ENCODE data around the gene CUBN.
"Not testable (repeated sequence)": the region's sequence is repeated elsewhere in the genome, so short reads cannot be mapped to it uniquely, and the experiment has no call there.

Gene CUBN

GRCh38 chr10:17120694-17121093, 8.9 kb downstream of the CUBN start:
- DNase-seq (ENCODE audit: low read depth, low spot score) = no peak
- H3K36me3 ChIP-seq (ENCODE audit: insufficient read depth, low read length) = no peaks in the 10 kb centered on the region
- no peaks in the 10 kb centered on the region for H3K9me3 ChIP-seq (ENCODE audit: low read depth, low read length)

GRCh38 chr10:17119845-17120244, 9.8 kb downstream of the CUBN start:
- no peak overlapping the region for H3K27ac ChIP-seq
- no peak overlapping the region for H3K4me3 ChIP-seq
- no peaks in the 10 kb centered on the region for H3K36me3 ChIP-seq (ENCODE audit: insufficient read depth, low read length)
- no peak for DNase-seq (ENCODE audit: low read depth, low spot score)
- TF ChIP-seq POLR2AphosphoS5 (IDR thresholded peaks at IDR 0.05; ENCODE audit: borderline replicate concordance, low read depth, low read length) (no peak), EZH2 (IDR thresholded peaks at IDR 0.05) (no peak), FOXP2 (optimal IDR thresholded peaks at IDR 0.05; ENCODE audit: control extremely low read depth, extremely low read length, insufficient read depth) (no peak)
- no peak overlapping the region for H3K9ac ChIP-seq (ENCODE audit: insufficient read length)
- H3K9me3 ChIP-seq (ENCODE audit: low read depth, low read length) = no peaks in the 10 kb centered on the region

More at GRCh38 chr10:17120694-17121093, 8.9 kb downstream of the CUBN start:
- Histone ChIP-seq H3K4me3 (no peak overlapping the region), H3K9ac (ENCODE audit: insufficient read length) (no peak overlapping the region), H3K27ac (no peak overlapping the region)
- no peak for TF ChIP-seq POLR2AphosphoS5 (IDR thresholded peaks at IDR 0.05; ENCODE audit: borderline replicate concordance, low read depth, low read length)
- TF ChIP-seq EZH2 (IDR thresholded peaks at IDR 0.05) = no peak
- no peak for TF ChIP-seq FOXP2 (optimal IDR thresholded peaks at IDR 0.05; ENCODE audit: control extremely low read depth, extremely low read length, insufficient read depth)

- no peak for TF ChIP-seq FOXP2 (optimal IDR thresholded peaks at IDR 0.05; ENCODE audit: control extremely low read depth, extremely low read length, insufficient read depth)
- TF ChIP-seq EZH2 (IDR thresholded peaks at IDR 0.05) = no peak
- no peak for TF ChIP-seq POLR2AphosphoS5 (IDR thresholded peaks at IDR 0.05; ENCODE audit: borderline replicate concordance, low read depth, low read length)
- DNase-seq (ENCODE audit: low read depth, low spot score) = no peak
- no peak overlapping the region for H3K4me3 ChIP-seq
- no peak overlapping the region for H3K9ac ChIP-seq (ENCODE audit: insufficient read length)
- H3K27ac ChIP-seq = no peak overlapping the region
- no peaks in the 10 kb centered on the region for H3K36me3 ChIP-seq (ENCODE audit: insufficient read depth, low read length)
- no peaks in the 10 kb centered on the region for H3K9me3 ChIP-seq (ENCODE audit: low read depth, low read length)
These were observed 13.4 kb downstream of the CUBN start for GRCh38 chr10:17116193-17116592.

- DNase-seq (ENCODE audit: low read depth, low spot score) = no peak
- H3K27ac ChIP-seq = no peak overlapping the region
These were observed 13.9 kb downstream of the CUBN start for GRCh38 chr10:17115683-17116082.

GRCh38 chr10:17114878-17115444, 14.7 kb downstream of the CUBN start:
- H3K36me3 ChIP-seq (ENCODE audit: insufficient read depth, low read length); DNase-seq (ENCODE audit: low read depth, low spot score); H3K27ac ChIP-seq; H3K4me3 ChIP-seq; H3K9ac ChIP-seq (ENCODE audit: insufficient read length); H3K9me3 ChIP-seq (ENCODE audit: low read depth, low read length): not testable (repeated sequence)

More at GRCh38 chr10:17115683-17116082, 13.9 kb downstream of the CUBN start:
- TF ChIP-seq FOXP2 (optimal IDR thresholded peaks at IDR 0.05; ENCODE audit: control extremely low read depth, extremely low read length, insufficient read depth) (no peak), EZH2 (IDR thresholded peaks at IDR 0.05) (no peak), POLR2AphosphoS5 (IDR thresholded peaks at IDR 0.05; ENCODE audit: borderline replicate concordance, low read depth, low read length) (no peak)
- Histone ChIP-seq H3K4me3 (no peak overlapping the region), H3K9ac (ENCODE audit: insufficient read length) (no peak overlapping the region), H3K9me3 (ENCODE audit: low read depth, low read length) (no peaks in the 10 kb centered on the region), H3K36me3 (ENCODE audit: insufficient read depth, low read length) (no peaks in the 10 kb centered on the region)

- Histone ChIP-seq H3K9ac (ENCODE audit: insufficient read length) (no peak overlapping the region), H3K36me3 (ENCODE audit: insufficient read depth, low read length) (no peaks in the 10 kb centered on the region), H3K9me3 (ENCODE audit: low read depth, low read length) (no peaks in the 10 kb centered on the region), H3K4me3 (no peak overlapping the region), H3K27ac (no peak overlapping the region)
- no peak for DNase-seq (ENCODE audit: low read depth, low spot score)
- TF ChIP-seq FOXP2 (optimal IDR thresholded peaks at IDR 0.05; ENCODE audit: control extremely low read depth, extremely low read length, insufficient read depth) (no peak), POLR2AphosphoS5 (IDR thresholded peaks at IDR 0.05; ENCODE audit: borderline replicate concordance, low read depth, low read length) (no peak)
These were observed 15.6 kb downstream of the CUBN start for GRCh38 chr10:17113889-17114540.

- H3K27ac ChIP-seq = no peak overlapping the region
- TF ChIP-seq EZH2 (IDR thresholded peaks at IDR 0.05) (no peak), POLR2AphosphoS5 (IDR thresholded peaks at IDR 0.05; ENCODE audit: borderline replicate concordance, low read depth, low read length) (no peak), FOXP2 (optimal IDR thresholded peaks at IDR 0.05; ENCODE audit: control extremely low read depth, extremely low read length, insufficient read depth) (no peak)
- no peak overlapping the region for H3K9ac ChIP-seq (ENCODE audit: insufficient read length)
- no peak for DNase-seq (ENCODE audit: low read depth, low spot score)
- no peaks in the 10 kb centered on the region for H3K36me3 ChIP-seq (ENCODE audit: insufficient read depth, low read length)
- H3K9me3 ChIP-seq (ENCODE audit: low read depth, low read length) = no peaks in the 10 kb centered on the region
- no peak overlapping the region for H3K4me3 ChIP-seq
These were observed 16.3 kb downstream of the CUBN start for GRCh38 chr10:17113346-17113745.

- TF ChIP-seq POLR2AphosphoS5 (IDR thresholded peaks at IDR 0.05; ENCODE audit: borderline replicate concordance, low read depth, low read length) (no peak), EZH2 (IDR thresholded peaks at IDR 0.05) (no peak), FOXP2 (optimal IDR thresholded peaks at IDR 0.05; ENCODE audit: control extremely low read depth, extremely low read length, insufficient read depth) (no peak)
- Histone ChIP-seq H3K9me3 (ENCODE audit: low read depth, low read length) (no peaks in the 10 kb centered on the region), H3K9ac (ENCODE audit: insufficient read length) (no peak overlapping the region), H3K27ac (no peak overlapping the region), H3K4me3 (no peak overlapping the region), H3K36me3 (ENCODE audit: insufficient read depth, low read length) (no peaks in the 10 kb centered on the region)
- DNase-seq (ENCODE audit: low read depth, low spot score) = no peak
These were observed 17.0 kb downstream of the CUBN start for GRCh38 chr10:17112566-17112965.

Measured in SK-N-MC (cell line).